Liver (tissue), 3 donors: Measurements from ENCODE around the gene KDM6A.

ENCODE experiments used
- ATF3 ChIP-seq: IDR thresholded peaks from 2 replicates; pipeline ENCODE4 v1.6.1; 2016; ENCODE audit warnings: antibody characterized with exemption
- CTCF ChIP-seq: fragments of 150-350 bp; IDR thresholded peaks from 2 replicates; pipeline ENCODE4 v1.5.1; 2017; ENCODE audit warnings: improper control_type of control experiment, low read depth, low read length; ENCODE audit not compliant: missing input control
- FOXA1 ChIP-seq: IDR thresholded peaks from 2 replicates; pipeline ENCODE4 v1.6.1; 2016; ENCODE audit warnings: antibody characterized with exemption
- FOXA2 ChIP-seq: IDR thresholded peaks from 2 replicates; pipeline ENCODE4 v1.6.1; 2016; ENCODE audit warnings: antibody characterized with exemption
- HNF4A ChIP-seq, 2 donors: conservative IDR thresholded peaks; 2 replicates each; pipeline ENCODE4 v1.6.1; 2016; ENCODE audit warnings: antibody characterized with exemption in 2 of 2, mild to moderate bottlenecking in 2 of 2
- JUND ChIP-seq, 2 donors: IDR thresholded peaks; 2 replicates each; pipeline ENCODE4 v1.6.1; 2016; ENCODE audit warnings: antibody characterized with exemption in 2 of 2
- MAX ChIP-seq: IDR thresholded peaks from 2 replicates; pipeline ENCODE4 v1.6.1; 2016; ENCODE audit warnings: antibody characterized with exemption
- RAD21 ChIP-seq, 2 donors: IDR thresholded peaks; 2 replicates each; pipeline ENCODE4 v1.6.1; 2016; ENCODE audit warnings: antibody characterized with exemption in 2 of 2, mild to moderate bottlenecking in 2 of 2
- TAF1 ChIP-seq: conservative IDR thresholded peaks from 2 replicates; pipeline ENCODE4 v1.6.1; 2016; ENCODE audit warnings: antibody characterized with exemption, mild to moderate bottlenecking
- ZBTB33 ChIP-seq: IDR thresholded peaks from 2 replicates; pipeline ENCODE4 v1.6.1; 2016; ENCODE audit warnings: antibody characterized with exemption
- donor health status: healthy.
- donor health status: healthy.

GRCh38 chrX:44962944-44963343, 90.0 kb downstream of the KDM6A start:
- TF ChIP-seq CTCF (no peak), JUND (IDR thresholded peaks at IDR 0.05) (no peak), FOXA1 (no peak), MAX (no peak), FOXA2 (no peak), RAD21 (IDR thresholded peaks at IDR 0.05) (no peak), ATF3 (no peak), TAF1 (no peak), HNF4A (conservative IDR thresholded peaks at IDR 0.05) (no peak), ZBTB33 (no peak)
